ENCODE measurements around the gene TPCN2.

The TPCN2 gene

DNA sequence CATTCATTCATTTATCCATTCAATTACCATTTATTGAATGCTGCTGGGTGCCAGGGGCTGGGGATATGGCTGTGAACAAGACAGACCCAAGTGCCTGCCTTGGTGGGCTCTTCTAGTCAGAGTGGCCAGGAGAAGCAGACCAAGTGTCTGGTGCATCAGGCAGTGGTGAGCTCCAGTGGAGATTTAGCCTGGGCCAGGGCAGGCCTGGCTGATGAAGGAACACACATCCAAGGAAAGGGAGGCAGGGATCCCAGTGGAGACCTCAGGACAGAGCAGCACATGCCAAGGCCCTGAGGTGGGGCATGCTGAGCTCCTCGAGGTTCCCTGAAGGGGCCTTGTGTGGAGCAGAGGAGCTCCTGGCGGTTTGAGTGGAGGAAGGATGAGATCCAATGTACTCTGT, 60.4 kb downstream of the TPCN2 start:
- no peak overlapping the region for H3K4me3 ChIP-seq (replicated peaks; ENCODE audit: low read depth, low read length)
- no peak for DNase-seq (ENCODE audit: extremely low read depth, low read depth)
- TF ChIP-seq CTCF (IDR thresholded peaks at IDR 0.05; ENCODE audit: low read depth, low read length, missing control alignments), result no peak

DNA sequence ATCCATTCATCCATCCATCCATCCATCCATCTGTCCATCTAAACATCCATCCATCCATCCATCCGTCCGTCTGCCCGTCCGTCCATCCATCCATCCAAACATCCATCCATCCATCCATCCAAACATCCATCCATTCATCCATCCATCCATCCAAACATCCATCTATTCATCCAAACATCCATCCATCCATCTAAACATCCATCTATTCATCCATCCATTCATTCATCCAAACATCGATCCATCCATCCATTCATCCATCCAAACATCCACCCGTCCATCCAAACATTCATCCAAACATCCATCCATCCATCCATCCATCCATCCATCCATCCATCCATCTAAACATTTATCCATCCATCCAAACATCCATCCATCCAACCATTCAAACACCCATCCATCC, 61.7 kb downstream of the TPCN2 start:
- no peak for DNase-seq (ENCODE audit: extremely low read depth, low read depth)
- no peak for TF ChIP-seq CTCF (IDR thresholded peaks at IDR 0.05; ENCODE audit: low read depth, low read length, missing control alignments)
- H3K4me3 ChIP-seq (replicated peaks; ENCODE audit: low read depth, low read length), result no peak overlapping the region

- no peak overlapping the region for H3K4me3 ChIP-seq (replicated peaks; ENCODE audit: low read depth, low read length)
- no peak for TF ChIP-seq CTCF (IDR thresholded peaks at IDR 0.05; ENCODE audit: low read depth, low read length, missing control alignments)
- no peak for DNase-seq (ENCODE audit: extremely low read depth, low read depth)
These were observed 63.2 kb downstream of the TPCN2 start for GRCh38 chr11:69111624-69112542.

- no peak for TF ChIP-seq CTCF (IDR thresholded peaks at IDR 0.05; ENCODE audit: low read depth, low read length, missing control alignments)
- H3K4me3 ChIP-seq (replicated peaks; ENCODE audit: low read depth, low read length), result no peak overlapping the region
- no peak for DNase-seq (ENCODE audit: extremely low read depth, low read depth)
These were observed 64.5 kb downstream of the TPCN2 start for GRCh38 chr11:69113226-69113625.

DNA sequence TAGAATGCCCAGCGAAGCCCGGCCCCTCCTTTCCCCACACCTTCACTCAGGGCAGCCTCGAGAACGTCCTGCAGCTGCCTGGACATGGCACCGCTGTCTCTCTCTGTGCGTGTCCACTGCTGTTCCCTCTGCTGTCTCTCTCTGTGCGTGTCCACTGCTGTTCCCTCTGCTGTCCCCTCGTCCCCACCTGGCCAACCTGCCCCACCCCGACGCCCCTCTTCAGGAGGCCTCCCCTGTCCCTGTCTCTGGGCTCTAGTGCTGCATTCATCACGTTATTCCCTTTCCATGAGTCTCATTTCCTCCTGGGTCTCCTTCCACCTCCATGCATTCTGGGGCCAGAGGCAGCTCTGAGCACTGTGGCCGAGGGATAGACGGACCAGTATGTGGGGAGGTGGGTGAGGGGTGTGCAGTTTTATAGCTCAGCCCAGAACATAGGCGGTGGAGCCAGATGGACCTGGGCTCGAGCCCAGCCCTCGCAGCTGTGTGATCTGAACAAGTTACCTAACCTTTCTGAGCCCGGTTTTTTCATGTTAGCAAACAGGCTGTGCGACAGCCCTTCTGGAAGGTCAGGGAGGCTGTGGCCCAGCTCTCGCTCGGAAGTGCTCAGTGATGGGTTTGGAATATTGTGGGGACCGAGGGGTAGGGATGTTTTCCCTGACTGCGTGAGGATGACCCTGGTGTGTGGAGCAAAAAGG, 65.1 kb downstream of the TPCN2 start:
- TF ChIP-seq CTCF (IDR thresholded peaks at IDR 0.05; ENCODE audit: low read depth, low read length, missing control alignments), result no peak
- H3K4me3 ChIP-seq (replicated peaks; ENCODE audit: low read depth, low read length), result no peak overlapping the region
- DNase-seq (ENCODE audit: extremely low read depth, low read depth), result no peak

GRCh38 chr11:69114362-69114761, 65.6 kb downstream of the TPCN2 start:
- TF ChIP-seq CTCF (IDR thresholded peaks at IDR 0.05; ENCODE audit: low read depth, low read length, missing control alignments), result no peak
- no peak overlapping the region for H3K4me3 ChIP-seq (replicated peaks; ENCODE audit: low read depth, low read length)

More at GRCh38 chr11:69114362-69114761, 65.6 kb downstream of the TPCN2 start:
- DNase-seq (ENCODE audit: extremely low read depth, low read depth), result no peak
